H9 (cell line): ENCODE data around the gene SNAI1. TPM values are rescaled to one million over a fixed set of nuclear protein-coding genes. Genes with fewer than 3 reads are reported as not detected.
A peak's percentile ranks its signal among the peaks of the same experiment; 100 is the strongest.

Experiments
- DNase-seq: peaks from one replicate; pipeline ENCODE4 v3.0.0-alpha.2; 2017
- H2AFZ ChIP-seq: one replicate; pipeline ENCODE4 v1.6.1; 2013; ENCODE audit warnings: mild to moderate bottlenecking, low read length, control low read depth, moderate library complexity
- H2AK5ac ChIP-seq: 2 replicates; pipeline ENCODE4 v1.6.1; 2013; ENCODE audit warnings: low read length, control low read depth, mixed read lengths; ENCODE audit not compliant: insufficient read length
- H2BK120ac ChIP-seq: one replicate; pipeline ENCODE4 v1.6.1; 2013; ENCODE audit warnings: low read depth, mild to moderate bottlenecking, low read length, control low read depth, inconsistent platforms; ENCODE audit not compliant: poor library complexity, severe bottlenecking
- H2BK12ac ChIP-seq: 2 replicates; pipeline ENCODE4 v1.6.1; 2013; ENCODE audit warnings: low read length, control low read depth, mixed read lengths, low read depth; ENCODE audit not compliant: insufficient read length
- H2BK15ac ChIP-seq: 2 replicates; pipeline ENCODE4 v1.6.1; 2013; ENCODE audit warnings: low read depth, low read length, control low read depth
- H2BK20ac ChIP-seq: one replicate; pipeline ENCODE4 v1.6.1; 2013; ENCODE audit warnings: low read depth, mild to moderate bottlenecking, low read length, control low read depth, inconsistent platforms; ENCODE audit not compliant: poor library complexity, severe bottlenecking
- H2BK5ac ChIP-seq: 2 replicates; pipeline ENCODE4 v1.6.1; 2013; ENCODE audit warnings: low read length, control low read depth, mixed read lengths; ENCODE audit not compliant: insufficient read length
- H3K14ac ChIP-seq: 2 replicates; pipeline ENCODE4 v1.6.1; 2013; ENCODE audit warnings: low read length, control low read depth; ENCODE audit not compliant: insufficient read depth
- H3K18ac ChIP-seq: 2 replicates; pipeline ENCODE4 v1.6.1; 2013; ENCODE audit warnings: low read depth, mild to moderate bottlenecking, mixed read lengths, low read length, control low read depth; ENCODE audit not compliant: insufficient read length
- H3K23ac ChIP-seq: 2 replicates; pipeline ENCODE4 v1.6.1; 2013; ENCODE audit warnings: low read length, control low read depth, mixed read lengths, low read depth; ENCODE audit not compliant: insufficient read length
- H3K23me2 ChIP-seq: 2 replicates; pipeline ENCODE4 v1.6.1; 2013; ENCODE audit warnings: low read depth, mild to moderate bottlenecking, mixed read lengths, low read length, control low read depth; ENCODE audit not compliant: insufficient read length, poor library complexity, severe bottlenecking
- H3K27ac ChIP-seq: 2 replicates; pipeline ENCODE4 v1.5.1; 2013; ENCODE audit warnings: low read length, control low read depth, mixed read lengths, low read depth; ENCODE audit not compliant: insufficient read length
- H3K27me3 ChIP-seq: 2 replicates; pipeline ENCODE4 v1.6.1; 2013; ENCODE audit warnings: low read length, control low read depth, inconsistent platforms; ENCODE audit not compliant: insufficient read depth
- H3K4ac ChIP-seq: 2 replicates; pipeline ENCODE4 v1.6.1; 2013; ENCODE audit warnings: low read depth, mild to moderate bottlenecking, control low read depth, inconsistent platforms, low read length, moderate library complexity
- H3K4me1 ChIP-seq: 2 replicates; pipeline ENCODE4 v1.6.1; 2013; ENCODE audit warnings: low read length, control low read depth, inconsistent platforms; ENCODE audit not compliant: insufficient read depth
- H3K4me2 ChIP-seq: 2 replicates; pipeline ENCODE4 v1.6.1; 2013; ENCODE audit warnings: low read length, control low read depth, mixed read lengths; ENCODE audit not compliant: insufficient read length, insufficient read depth
- H3K56ac ChIP-seq: 2 replicates; pipeline ENCODE4 v1.6.1; 2013; ENCODE audit warnings: low read depth, mild to moderate bottlenecking, mixed read lengths, low read length, control low read depth; ENCODE audit not compliant: insufficient read length
- H3K79me1 ChIP-seq: 2 replicates; pipeline ENCODE4 v1.6.1; 2013; ENCODE audit warnings: low read depth, mild to moderate bottlenecking, moderate library complexity, low read length, control low read depth, inconsistent platforms; ENCODE audit not compliant: insufficient read depth, poor library complexity, severe bottlenecking
- H3K79me2 ChIP-seq: 2 replicates; pipeline ENCODE4 v1.6.1; 2013; ENCODE audit warnings: low read length, control low read depth, inconsistent platforms; ENCODE audit not compliant: insufficient read depth
- H3K9ac ChIP-seq: 2 replicates; pipeline ENCODE4 v1.6.1; 2013; ENCODE audit warnings: low read length, control low read depth, mixed read lengths; ENCODE audit not compliant: insufficient read length; ENCODE audit errors: extremely low read depth
- H3K9me3 ChIP-seq: one replicate; pipeline ENCODE4 v1.6.1; 2013; ENCODE audit warnings: low read depth, low read length, inconsistent platforms; ENCODE audit not compliant: control insufficient read depth
- H3T11ph ChIP-seq: one replicate; pipeline ENCODE4 v1.6.1; 2013; ENCODE audit warnings: mild to moderate bottlenecking, low read length, control low read depth, inconsistent platforms
- H4K20me1 ChIP-seq: one replicate; pipeline ENCODE4 v1.6.1; 2013; ENCODE audit not compliant: control insufficient read depth, insufficient read length, insufficient read depth
- H4K5ac ChIP-seq: 2 replicates; pipeline ENCODE4 v1.6.1; 2013; ENCODE audit warnings: low read depth, mild to moderate bottlenecking, mixed read lengths, low read length, control low read depth; ENCODE audit not compliant: insufficient read length
- H4K8ac ChIP-seq: replicated peaks from 2 replicates; pipeline ENCODE4 v1.6.1; 2013; ENCODE audit warnings: low read length, control low read depth, mixed read lengths, low read depth; ENCODE audit not compliant: insufficient read length
- H4K91ac ChIP-seq: 2 replicates; pipeline ENCODE4 v1.6.1; 2013; ENCODE audit warnings: low read depth, mild to moderate bottlenecking, moderate library complexity, mixed read lengths, low read length, control low read depth; ENCODE audit not compliant: insufficient read length
- H3K27ac Mint-ChIP-seq, 3 experiments: 2 replicates in 2 of 3; 3 replicates in 1 of 3; pipeline ENCODE4 v1.8.0; 2020 to 2021; ENCODE audit warnings: mixed read lengths in 3 of 3, mild to moderate bottlenecking in 1 of 3, moderate library complexity in 1 of 3
- H3K27me3 Mint-ChIP-seq: 2 replicates; pipeline ENCODE4 v1.8.0; 2021; ENCODE audit warnings: low read depth, mild to moderate bottlenecking, moderate library complexity, mixed read lengths
- H3K36me3 Mint-ChIP-seq, 3 experiments: 2 replicates in 2 of 3; 3 replicates in 1 of 3; pipeline ENCODE4 v1.8.0; 2020 to 2021; ENCODE audit warnings: low read depth in 3 of 3, mixed read lengths in 3 of 3; ENCODE audit not compliant: insufficient read depth in 1 of 3
- H3K4me1 Mint-ChIP-seq, 2 experiments: 2 replicates each; pipeline ENCODE4 v1.8.0; 2020; ENCODE audit warnings: mixed read lengths in 2 of 2
- H3K4me3 Mint-ChIP-seq, 2 experiments: 2 replicates in 1 of 2; 3 replicates in 1 of 2; pipeline ENCODE4 v1.8.0; 2020 to 2021; ENCODE audit warnings: mild to moderate bottlenecking in 2 of 2, mixed read lengths in 2 of 2, moderate library complexity in 1 of 2
- H3K9me3 Mint-ChIP-seq, 2 experiments: 2 replicates in 1 of 2; 3 replicates in 1 of 2; pipeline ENCODE4 v1.8.0; 2020; ENCODE audit warnings: mild to moderate bottlenecking in 2 of 2, mixed read lengths in 2 of 2, moderate library complexity in 1 of 2
- CTCF ChIP-seq: fragments of 200-600 bp; sonication (generic); conservative IDR thresholded peaks from 3 replicates; pipeline ENCODE4 v1.8.0; 2021; ENCODE audit warnings: antibody characterized with exemption, mild to moderate bottlenecking
- WGBS: extraction: QIAGEN DNeasy Blood & Tissue Kit; methylation state at CpG from one replicate; pipeline ENCODE4 v1.1.7; 2013; ENCODE audit warnings: missing lambda C conversion rate, low lambda C conversion rate, mixed read lengths; ENCODE audit not compliant: insufficient read length; ENCODE audit errors: extremely low coverage; 5-methylcytosine and 5-hydroxymethylcytosine counted together
- total RNA-seq: library from RNA; stranded (reverse); gene quantifications from 2 replicates; pipeline ENCODE4 v1.2.1, GENCODE V29; 2021

SNAI1 gene
- total RNA-seq, 1 experiment from 2014 or later, result 7.0 TPM

GRCh38 chr20:49938173-49939163, 44.3 kb upstream of the SNAI1 start:
- peak overlapping the region; percentile 12 to 85 (median 54); a peak in 4 of 7 replicates for H3K27ac Mint-ChIP-seq

More at GRCh38 chr20:49938173-49939163, 44.3 kb upstream of the SNAI1 start:
- Histone ChIP-seq H4K5ac (no peak overlapping the region), H3K79me1 (peaks cover 4% of the 10 kb centered on the region), H3K23me2 (peaks cover 13% of the 10 kb centered on the region), H3K9ac (peak overlapping the region; percentile 23), H3K18ac (no peak overlapping the region), H3K4me1 (peaks cover 4% of the 10 kb centered on the region; the same call in 1 of the 2 replicates), H2BK120ac (no peak overlapping the region), H4K20me1 (no peaks in the 10 kb centered on the region), H3K27ac (no peak overlapping the region), H3K23ac (no peak overlapping the region), H2AK5ac (no peak overlapping the region), H3K4ac (no peak overlapping the region), H3K27me3 (no peaks in the 10 kb centered on the region), H2BK15ac (no peak overlapping the region), H2AFZ (no peak overlapping the region), H4K8ac (no peak overlapping the region), H3K79me2 (peaks cover 39% of the 10 kb centered on the region), H3K9me3 (no peaks in the 10 kb centered on the region), H3K4me2 (peak overlapping the region; percentile 90), H3K14ac (no peak overlapping the region), H3K56ac (no peak overlapping the region), H3T11ph (no peak overlapping the region), H2BK20ac (no peak overlapping the region), H2BK12ac (no peak overlapping the region), H4K91ac (no peak overlapping the region), H2BK5ac (no peak overlapping the region)
- no peak for TF ChIP-seq CTCF
- Mint-ChIP-seq H3K9me3 (no peaks in the 10 kb centered on the region), H3K27me3 (no peaks in the 10 kb centered on the region), H3K36me3 (peaks cover 8 to 37% (median 36%) of the 10 kb centered on the region in 3 experiments; a peak in 6 of 7 replicates), H3K4me1 (peaks cover 26 to 30% of the 10 kb centered on the region in 2 experiments), H3K4me3 (peak overlapping the region; percentile 62 to 95; a peak in 4 of 5 replicates)
- no CpG with 5 or more reads among the region's 12 CpGs for WGBS
- DNase-seq, result no peak
